ENCODE measurements around the gene ANO5.

ANO5 gene, protein sequence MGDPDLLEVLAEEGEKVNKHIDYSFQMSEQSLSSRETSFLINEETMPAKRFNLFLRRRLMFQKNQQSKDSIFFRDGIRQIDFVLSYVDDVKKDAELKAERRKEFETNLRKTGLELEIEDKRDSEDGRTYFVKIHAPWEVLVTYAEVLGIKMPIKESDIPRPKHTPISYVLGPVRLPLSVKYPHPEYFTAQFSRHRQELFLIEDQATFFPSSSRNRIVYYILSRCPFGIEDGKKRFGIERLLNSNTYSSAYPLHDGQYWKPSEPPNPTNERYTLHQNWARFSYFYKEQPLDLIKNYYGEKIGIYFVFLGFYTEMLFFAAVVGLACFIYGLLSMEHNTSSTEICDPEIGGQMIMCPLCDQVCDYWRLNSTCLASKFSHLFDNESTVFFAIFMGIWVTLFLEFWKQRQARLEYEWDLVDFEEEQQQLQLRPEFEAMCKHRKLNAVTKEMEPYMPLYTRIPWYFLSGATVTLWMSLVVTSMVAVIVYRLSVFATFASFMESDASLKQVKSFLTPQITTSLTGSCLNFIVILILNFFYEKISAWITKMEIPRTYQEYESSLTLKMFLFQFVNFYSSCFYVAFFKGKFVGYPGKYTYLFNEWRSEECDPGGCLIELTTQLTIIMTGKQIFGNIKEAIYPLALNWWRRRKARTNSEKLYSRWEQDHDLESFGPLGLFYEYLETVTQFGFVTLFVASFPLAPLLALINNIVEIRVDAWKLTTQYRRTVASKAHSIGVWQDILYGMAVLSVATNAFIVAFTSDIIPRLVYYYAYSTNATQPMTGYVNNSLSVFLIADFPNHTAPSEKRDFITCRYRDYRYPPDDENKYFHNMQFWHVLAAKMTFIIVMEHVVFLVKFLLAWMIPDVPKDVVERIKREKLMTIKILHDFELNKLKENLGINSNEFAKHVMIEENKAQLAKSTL

DNA sequence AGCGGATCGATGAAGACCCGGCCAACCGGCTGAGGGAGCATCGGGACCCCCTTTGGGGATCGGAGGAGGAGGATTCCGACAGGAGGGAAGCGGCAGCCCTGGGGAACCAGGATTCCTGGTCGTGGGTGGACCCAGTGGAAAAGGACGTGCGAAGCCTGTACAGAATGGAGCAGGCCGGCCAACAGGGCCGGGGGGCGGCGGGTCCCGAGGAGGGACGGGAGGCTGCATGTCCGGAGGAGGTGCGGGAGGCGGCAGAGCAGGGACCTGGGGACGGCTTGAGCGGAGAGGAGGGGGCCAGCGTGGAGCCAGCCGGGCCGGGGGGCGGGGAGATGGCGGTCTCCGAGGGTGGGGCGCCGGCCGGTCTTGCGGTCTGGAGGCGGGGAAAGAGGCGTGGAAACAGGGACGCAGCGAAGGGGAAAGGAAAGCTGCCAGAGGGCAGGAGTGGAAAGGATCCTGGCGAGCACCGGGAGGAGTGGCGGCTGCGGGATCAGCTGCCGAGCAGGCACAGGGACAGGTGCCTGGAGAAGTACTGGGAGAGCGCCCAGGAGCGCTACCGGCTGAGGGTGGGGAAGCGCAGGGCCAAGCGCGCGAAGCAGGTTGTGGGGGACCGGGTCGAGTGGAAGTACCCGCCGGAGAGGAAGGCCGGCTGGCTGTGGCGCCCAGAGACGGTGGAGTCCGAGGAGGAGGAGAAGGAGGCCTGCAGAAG lies at the start of gene ANO5:
ANO5 (plus strand) TSS at position 444 of the 706 bp plus-strand sequence. CDS start 408 bp downstream, outside the sequence.
- no peak for DNase-seq (ENCODE audit: low read depth in 2 of 2)

DNA sequence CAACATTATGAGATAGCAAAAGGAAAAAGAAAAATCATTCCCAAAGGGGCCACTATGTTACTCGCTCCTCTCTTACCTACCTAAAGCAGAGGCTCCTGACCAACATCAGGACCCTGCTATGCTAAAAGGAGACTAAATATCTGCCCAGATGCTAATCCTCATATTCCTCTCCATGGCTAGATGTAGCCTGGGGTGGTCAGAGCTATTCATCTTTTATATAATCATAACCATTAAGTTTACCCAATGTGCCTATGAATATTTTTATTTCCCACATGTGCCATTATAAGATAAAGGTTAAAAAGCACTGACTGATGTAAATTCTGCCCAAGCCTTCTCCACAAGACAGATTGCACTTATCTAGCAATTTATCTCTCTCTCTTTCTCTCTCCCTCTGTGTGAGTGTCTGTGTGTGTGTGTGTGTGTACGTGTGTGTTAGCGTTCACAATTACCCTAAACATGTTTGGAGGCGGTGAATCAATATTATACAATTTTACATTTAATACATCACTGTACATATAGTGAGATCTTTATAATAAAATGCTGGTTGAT lies 41.2 kb upstream of the ANO5 start:
- no peak for DNase-seq (ENCODE audit: low read depth in 2 of 2)

DNA sequence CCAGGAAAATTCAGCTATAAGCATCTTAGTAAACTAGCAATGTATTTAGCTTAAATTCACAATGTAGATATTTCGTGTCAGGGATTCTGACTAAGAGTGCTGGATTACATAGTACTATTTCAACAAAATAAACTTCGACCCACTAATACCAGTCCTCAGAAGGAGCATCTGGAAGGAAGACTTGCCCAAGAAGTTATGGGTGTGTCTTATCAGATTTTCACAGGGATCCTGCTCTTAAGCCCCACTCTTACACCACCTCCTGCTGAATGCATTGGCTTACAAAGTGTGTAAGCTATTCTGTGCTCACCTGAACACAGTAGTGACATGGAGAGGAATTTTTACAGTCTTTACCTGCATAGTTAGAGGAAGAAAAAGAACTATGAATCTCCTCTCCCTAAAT lies 35.4 kb upstream of the ANO5 start:
- DNase-seq (ENCODE audit: low read depth in 2 of 2): no peak

DNA sequence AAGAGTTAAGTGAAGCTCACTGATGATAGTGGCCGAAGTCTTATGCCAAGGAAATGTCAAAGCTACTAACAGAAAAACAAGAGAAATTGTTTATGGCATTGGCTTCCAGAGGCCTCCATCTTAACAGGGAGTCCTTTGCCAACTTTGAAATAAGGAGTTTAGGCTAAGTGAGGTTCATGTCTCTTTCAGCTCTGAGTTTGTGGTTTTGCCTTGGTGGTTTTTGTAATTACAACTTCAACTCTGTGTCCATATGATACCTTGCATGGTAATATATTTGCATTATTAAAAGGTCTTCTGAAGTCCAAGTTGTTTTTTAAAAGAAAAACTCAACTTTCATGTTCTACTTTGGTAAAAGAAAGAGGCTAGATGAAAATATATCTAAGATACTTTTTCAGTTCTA lies 31.4 kb upstream of the ANO5 start:
- no peak for DNase-seq (ENCODE audit: low read depth in 2 of 2)

DNA sequence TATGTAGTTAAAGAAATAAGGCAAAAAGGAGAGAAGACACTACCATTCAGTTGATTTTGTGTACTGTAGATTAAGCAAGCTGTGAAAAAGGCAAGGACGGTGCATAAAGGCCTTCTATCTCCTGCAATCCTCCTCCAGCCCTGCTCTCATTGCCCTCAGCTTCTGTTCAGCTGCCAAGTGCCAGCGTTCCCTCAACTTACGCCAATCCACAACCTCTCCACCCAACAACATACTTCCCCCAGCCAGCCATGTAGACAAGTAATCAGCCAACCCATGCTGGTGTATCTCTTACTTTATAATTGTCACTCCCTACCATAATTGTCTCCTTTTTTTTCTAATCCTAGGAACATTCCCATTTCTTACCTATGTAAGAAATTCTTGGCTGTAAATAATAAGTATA lies 30.1 kb upstream of the ANO5 start:
- no peak for DNase-seq (ENCODE audit: low read depth in 2 of 2)

DNA sequence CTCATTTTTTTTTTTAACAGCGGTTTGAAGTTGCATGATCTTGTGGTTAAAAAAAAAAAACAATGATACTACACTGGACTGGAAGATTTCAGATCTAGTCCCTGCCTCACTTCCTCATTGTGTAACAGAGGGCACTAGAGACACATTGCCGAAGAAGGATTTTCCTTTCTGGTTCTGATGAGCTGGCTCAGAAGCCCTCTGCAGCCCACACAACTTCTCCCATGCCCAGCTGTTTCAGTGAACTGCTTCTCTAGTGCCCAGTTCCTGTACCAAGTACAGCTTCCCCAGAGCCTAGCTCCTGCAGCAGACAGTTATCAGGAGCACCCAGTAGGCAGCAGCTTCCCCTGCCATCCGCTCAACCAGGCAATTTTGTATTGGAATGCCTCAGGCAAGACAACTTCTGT lies 29.5 kb upstream of the ANO5 start:
- no peak for DNase-seq (ENCODE audit: low read depth in 2 of 2)

DNA sequence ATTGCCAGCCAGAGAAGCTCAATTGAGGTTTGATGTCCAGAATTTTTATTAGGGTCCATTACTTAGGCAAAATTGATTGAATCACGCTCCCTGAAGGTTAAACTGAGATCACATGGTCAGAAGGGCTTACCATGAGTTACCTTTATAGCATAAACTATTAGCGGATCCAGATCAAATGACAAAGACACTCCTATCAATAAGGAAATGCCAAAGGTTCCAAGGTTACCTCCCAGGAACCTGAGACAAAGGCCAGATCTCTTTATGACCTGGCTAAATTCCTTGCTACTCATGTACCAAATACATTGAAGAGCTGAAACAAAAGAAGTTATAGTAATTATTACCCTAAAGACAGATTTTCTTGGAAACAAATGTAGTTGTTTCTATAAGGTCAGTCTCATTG lies 27.8 kb upstream of the ANO5 start:
- no peak for DNase-seq (ENCODE audit: low read depth in 2 of 2)

DNA sequence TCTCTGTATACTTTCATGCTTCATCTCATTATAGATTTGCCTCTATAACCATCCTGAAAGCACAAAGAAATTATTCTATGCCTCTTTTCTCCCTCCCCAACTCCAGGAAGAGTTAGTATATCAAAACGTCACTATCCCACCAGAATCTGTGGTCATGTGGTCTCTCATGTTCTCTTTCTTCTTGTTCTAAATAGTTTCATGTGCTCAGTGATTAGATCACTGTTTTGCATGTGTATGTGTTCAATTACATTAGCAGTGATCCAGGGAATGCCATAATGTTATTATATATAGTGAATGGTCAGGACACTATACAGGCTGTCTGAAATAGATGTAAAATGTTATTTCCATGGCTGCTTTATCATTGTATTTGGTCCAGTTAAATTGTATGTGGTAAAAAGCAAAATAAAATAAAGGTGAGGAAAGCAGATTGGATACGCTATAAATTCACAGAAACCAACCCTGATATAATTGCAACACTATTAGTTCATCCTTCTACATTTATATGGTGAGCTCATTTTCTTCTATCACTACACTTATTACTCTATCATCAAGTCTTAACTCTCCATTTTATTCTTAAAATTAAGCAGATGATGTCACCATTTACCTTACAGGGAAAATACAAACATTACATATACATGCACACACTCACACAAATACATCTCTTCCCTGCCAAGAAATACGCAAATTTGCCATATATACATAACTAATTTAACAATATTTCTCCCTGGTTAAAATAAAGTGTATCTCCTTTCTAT lies 26.9 kb upstream of the ANO5 start:
- no peak for DNase-seq (ENCODE audit: low read depth in 2 of 2)

DNA sequence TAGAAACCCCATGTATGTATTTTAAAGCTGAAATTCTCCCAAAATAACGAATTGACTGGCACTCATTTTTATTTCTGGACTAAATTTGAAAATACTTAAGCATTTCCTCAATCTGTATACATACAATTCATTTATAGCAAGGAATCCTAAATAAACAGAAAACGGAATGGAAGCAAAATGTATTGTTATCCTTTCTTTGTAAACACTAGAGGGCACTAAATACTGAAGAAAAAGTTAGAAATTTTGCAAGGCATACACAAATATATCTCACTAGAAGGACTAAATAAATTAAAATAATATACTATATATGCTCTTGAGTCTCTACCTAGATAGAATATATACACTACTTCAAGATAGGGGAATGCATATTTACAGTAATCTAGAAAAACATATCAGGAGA lies 23.1 kb upstream of the ANO5 start:
- no peak for DNase-seq (ENCODE audit: low read depth in 2 of 2)

DNA sequence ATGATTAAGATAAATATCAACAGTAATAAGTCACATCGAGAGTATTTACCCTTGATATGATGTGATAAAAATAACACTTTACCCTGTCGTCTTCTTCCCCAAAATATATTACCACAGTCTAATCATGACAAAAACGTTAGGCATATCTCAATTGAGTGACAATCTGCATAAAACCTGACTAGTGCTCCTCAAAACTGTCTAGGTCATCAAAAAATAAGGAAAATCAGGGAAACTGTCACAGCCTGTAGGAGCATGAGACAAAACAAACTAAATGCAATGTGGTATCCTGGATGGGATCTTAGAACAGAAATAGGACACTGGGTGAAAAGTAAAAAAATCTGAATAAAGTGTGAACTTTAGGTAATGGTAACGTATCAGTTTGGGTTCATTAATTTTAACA lies 19.4 kb upstream of the ANO5 start:
- DNase-seq (ENCODE audit: low read depth in 2 of 2): no peak

DNA sequence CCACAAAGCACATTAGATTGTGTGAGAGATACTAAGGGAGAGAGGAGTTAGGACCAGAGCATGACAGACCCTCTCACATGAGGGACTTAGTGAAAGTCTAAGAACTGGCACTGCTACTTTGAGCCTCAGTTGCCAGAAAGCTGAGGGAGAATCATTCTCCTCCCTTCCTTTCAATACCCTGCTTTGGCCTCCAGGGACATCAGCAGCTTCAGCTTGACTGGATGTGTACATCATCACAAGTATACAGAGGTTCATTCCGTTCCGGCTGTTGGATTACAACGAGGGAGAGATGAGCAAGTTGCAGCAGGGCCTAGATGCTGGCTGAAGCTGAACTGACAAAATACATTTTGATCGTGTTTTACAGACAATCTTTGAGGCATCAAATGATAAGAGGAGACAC lies 15.7 kb upstream of the ANO5 start:
- no peak for DNase-seq (ENCODE audit: low read depth in 2 of 2)

DNA sequence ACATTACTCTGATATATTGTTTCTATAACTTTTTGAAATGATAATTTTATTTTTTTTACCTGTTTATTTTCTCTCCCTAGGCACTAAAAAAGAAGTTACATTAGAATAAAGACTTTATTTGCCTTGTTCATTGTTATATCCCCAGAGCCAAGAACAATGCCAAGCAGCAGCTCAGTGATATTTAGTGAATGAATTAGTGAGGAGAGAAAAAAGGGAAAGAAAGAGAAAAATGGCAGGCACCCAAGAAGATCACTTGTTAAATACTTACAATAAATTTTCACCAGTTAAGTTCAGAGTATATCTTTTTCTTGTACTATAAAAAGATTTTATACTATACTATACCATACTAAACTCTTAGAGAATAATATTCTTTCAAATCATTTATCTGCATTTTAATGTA lies 13.3 kb upstream of the ANO5 start:
- no peak for DNase-seq (ENCODE audit: low read depth in 2 of 2)

DNA sequence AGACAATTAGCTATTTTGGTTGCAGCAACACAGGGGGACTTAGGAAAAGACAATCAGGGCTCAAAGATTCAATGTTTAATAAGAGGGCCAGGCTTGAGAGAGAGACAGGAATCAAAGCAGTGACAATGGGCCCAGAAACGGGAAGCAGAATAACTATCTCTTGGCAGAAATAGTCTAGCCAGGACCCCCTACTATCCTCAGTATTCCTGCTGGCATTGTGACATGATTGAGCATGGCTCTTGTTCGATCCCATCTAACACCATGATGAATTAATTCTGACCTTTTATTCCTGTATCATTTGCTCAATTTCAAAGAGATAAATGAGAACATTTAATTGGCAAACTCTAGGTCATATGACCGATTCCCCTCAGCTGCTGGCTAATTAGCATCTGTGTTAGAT lies 12.8 kb upstream of the ANO5 start:
- DNase-seq (ENCODE audit: low read depth in 2 of 2): no peak

DNA sequence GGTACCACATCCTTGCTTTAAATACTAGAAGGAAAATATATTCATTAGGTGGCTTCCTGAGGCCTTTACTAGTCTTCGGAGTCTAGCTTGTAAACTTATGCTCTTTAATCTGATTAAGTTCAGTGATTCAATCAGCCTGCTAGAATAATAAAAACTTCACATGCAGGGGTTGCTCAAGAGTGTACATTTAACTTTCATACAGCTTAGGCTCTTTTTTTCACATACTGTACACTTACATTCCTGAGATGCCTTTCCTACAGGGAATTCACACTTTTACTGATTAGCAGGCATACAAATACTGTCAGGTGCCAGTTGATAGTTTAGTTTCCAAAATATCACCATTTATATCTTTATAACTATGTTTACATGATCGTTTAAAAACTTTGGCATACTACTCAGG lies 3.2 kb upstream of the ANO5 start:
- no peak for DNase-seq (ENCODE audit: low read depth in 2 of 2)

DNA sequence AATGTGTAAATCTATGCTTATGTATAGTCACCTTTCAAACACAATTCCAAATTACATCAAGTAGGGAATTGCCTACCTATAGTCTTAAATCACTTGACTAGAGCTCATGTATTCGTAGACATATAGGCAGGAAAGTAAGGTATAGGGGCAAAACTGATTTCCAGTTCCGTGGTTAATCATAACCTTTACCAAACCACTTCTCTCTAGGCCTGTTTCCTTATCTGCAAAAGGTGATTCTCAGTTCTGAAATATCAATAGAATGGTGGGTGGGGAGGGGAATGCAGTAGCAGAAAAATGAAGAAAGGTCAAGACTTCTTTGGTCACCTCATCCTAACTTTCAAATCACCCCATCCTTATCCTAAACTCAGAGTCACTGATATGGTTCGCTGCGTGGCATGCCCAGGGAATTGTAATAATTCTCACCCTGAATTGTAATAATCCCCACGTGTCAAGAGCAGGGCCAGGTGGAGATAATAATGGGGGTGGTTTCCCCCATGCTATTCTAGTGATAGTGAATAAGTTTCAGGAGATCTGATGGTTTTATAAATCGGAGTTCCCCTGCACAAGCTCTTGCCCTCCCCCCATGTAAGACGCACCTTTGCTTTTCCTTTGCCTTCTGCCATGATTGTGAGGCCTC lies 1.9 kb upstream of the ANO5 start:
- no peak for DNase-seq (ENCODE audit: low read depth in 2 of 2)

DNA sequence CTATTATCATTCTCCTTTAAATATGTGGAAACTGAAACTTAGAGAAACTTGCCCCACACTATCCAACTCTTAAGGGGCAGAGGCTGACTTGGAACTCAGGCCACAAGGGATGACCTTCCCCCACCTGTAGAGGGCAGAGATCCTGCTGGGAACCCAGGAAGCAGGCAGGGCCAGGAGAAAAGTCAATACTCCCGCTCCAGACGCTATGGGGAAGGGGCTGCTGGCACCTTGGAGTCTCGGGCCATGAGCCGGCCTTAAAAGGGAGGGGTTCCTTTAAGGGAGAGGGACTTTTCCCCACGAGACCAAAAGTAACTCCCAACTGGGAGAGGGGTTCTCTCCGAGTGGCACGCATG lies 620 bp upstream of the ANO5 start:
- DNase-seq (ENCODE audit: low read depth in 2 of 2): no peak

DNA sequence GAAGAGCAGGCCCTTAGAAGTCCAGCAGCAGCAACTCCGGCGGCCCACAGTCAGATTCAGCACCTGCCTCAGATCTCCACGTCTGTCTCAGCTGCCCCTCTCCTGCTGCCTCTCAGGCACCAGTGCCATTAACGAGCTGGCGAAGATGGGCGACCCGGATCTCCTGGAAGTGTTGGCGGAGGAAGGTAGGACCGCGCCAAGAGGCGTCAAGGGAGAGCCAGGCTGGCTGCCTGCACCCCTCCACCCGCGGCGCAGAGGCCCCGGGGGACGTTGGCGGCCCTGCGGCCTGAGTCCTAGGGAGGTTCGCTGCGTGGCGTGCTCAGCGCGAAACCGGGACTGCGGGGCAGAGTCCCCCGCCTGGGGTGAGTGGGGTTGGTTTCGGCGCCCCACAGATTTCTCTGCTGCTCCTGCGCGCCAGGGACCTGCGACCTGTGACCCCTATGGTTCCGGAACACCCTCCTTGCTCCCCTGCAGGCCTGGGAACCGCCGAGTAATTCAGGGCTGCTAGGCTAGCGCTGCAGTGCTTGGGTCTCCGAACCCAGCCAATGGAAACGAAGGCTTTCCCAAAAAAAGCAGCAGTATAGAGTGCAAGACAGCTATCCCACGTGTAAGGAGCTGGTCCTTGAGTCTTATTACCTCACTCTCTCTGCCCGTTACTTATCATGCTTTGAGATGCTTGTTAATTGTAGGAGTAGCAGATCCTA lies 615 bp downstream of the ANO5 start:
- no peak for DNase-seq (ENCODE audit: low read depth in 2 of 2)

DNA sequence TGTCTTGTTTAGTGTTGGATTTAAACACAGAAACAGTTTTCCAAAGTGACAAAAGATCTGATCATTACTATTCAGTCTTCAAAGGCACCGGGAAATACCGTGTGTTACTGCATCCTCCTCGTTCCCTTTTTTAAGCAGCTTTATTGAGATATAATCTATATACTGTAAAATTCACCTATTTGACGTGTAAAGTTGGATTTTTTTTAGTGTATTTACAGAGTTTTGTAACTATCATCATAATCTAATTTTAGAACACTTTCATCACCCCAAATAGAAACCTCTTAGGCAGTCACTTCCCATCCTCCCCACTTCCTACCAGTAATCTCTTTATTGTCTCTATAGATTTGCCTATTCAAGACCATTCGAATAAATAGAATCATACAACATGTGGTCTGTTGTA lies 1.4 kb downstream of the ANO5 start:
- no peak for DNase-seq (ENCODE audit: low read depth in 2 of 2)

DNA sequence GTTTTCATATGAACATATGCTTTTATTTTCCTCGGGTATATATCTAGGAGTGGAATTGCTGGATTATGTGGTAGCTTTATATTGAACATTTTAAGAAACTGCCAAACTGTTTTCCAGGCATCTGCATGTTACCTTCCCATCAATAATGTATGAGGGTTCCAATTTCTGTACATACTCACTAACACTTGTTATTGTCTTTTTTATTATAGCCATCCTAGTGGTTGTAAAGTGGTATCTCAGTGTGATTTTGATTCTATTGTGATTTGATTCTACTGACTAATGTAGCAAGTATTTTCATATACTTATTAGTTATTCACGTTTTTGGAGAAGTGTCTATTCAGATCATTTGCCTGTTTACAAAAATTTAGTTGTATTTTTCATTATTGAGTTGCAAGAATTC lies 2.0 kb downstream of the ANO5 start:
- no peak for DNase-seq (ENCODE audit: low read depth in 2 of 2)
